Upper lobe of left lung (tissue), 4 donors: ENCODE data around the gene SESN2.

Source experiments
- CTCF ChIP-seq, 6 experiments: fragments of 450-650 bp in 4 of 6; fragments of 200-600 bp in 2 of 6; sonication (generic) in 2 of 6; IDR thresholded peaks; one replicate each; pipeline ENCODE4 v1.5.1; 2016 to 2019; ENCODE audit warnings: antibody characterized with exemption in 6 of 6
- POLR2AphosphoS5 ChIP-seq, 2 donors: sonication (generic); formaldehyde crosslinking; IDR thresholded peaks; one replicate each; pipeline ENCODE4 v1.5.1; 2017; ENCODE audit warnings: antibody characterized with exemption in 2 of 2

GRCh38 chr1:28286111-28286510, 26.8 kb downstream of the SESN2 start:
- TF ChIP-seq POLR2AphosphoS5 (IDR thresholded peaks at IDR 0.05), result no peak
- no peak for TF ChIP-seq CTCF (IDR thresholded peaks at IDR 0.05)
